Stomach smooth muscle (tissue), 2 donors: ENCODE data around the gene CXCR3.
A peak's percentile ranks its signal among the peaks of the same experiment; 100 is the strongest.
"Not testable (repeated sequence)": the region's sequence is repeated elsewhere in the genome, so short reads cannot be mapped to it uniquely, and the experiment has no call there.

Experiments
- H3K27ac ChIP-seq: one replicate; pipeline ENCODE4 v1.7.0; 2013; ENCODE audit warnings: mild to moderate bottlenecking, low read length, inconsistent platforms
- H3K27me3 ChIP-seq, 2 donors: one replicate each; pipeline ENCODE4 v1.7.0; 2013; ENCODE audit warnings: low read length in 2 of 2; ENCODE audit not compliant: insufficient read depth in 2 of 2, control insufficient read depth in 1 of 2
- H3K36me3 ChIP-seq, 2 donors: one replicate each; pipeline ENCODE4 v1.7.0; 2013; ENCODE audit warnings: low read length in 2 of 2; ENCODE audit not compliant: control insufficient read depth in 2 of 2, insufficient read depth in 2 of 2
- H3K4me1 ChIP-seq: one replicate; pipeline ENCODE4 v1.7.0; 2013; ENCODE audit warnings: low read length; ENCODE audit not compliant: control insufficient read depth, insufficient read depth
- H3K4me3 ChIP-seq, 2 donors: one replicate each; pipeline ENCODE4 v1.7.0; 2013; ENCODE audit warnings: low read length in 2 of 2
- H3K9ac ChIP-seq, 2 donors: one replicate each; pipeline ENCODE4 v1.7.0; 2013; ENCODE audit warnings: low read length in 2 of 2, mild to moderate bottlenecking in 1 of 2
- H3K9me3 ChIP-seq, 2 donors: one replicate each; pipeline ENCODE4 v1.7.0; 2013; ENCODE audit warnings: low read length in 2 of 2; ENCODE audit not compliant: control insufficient read depth in 2 of 2
- donor health status: healthy.
- donor health status: Pancreatic carcinoma.

Gene CXCR3

DNA sequence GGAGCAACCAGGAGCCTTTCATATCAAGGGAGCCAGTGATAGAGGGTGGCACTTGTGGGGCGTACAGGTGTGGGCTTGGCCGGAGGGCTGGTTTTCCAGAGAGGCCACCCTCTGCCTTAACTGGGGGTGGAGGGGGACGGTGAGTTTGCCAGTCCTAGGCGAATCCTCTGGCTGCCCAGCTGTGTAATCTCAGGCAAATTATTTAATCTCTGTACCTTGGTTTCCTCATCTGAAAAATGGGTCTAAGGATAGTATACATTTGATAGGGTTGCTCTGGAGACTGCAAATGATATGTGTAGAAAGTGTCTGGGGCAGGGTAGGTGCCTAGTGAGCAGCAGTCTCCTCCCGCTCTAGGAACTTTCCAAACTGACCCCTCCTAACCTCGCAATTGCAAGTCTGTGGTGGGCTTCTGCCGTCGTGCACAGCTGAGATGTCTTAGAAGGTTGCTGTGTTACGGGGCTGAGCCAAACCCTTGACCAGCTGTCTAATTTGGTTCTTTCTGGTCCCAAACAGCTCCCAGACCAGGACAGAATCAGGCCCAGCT is 3.8 kb upstream of the CXCR3 start:
- peak overlapping the region in 1 of 2 donors; percentile 13 for H3K9ac ChIP-seq

GRCh38 chrX:71621603-71622002 is 3.3 kb upstream of the CXCR3 start:
- no peak overlapping the region for H3K9ac ChIP-seq
- peak overlapping the region; percentile 77 for H3K27ac ChIP-seq
- peaks cover 17% of the 10 kb centered on the region for H3K4me1 ChIP-seq
- H3K36me3 ChIP-seq = no peaks in the 10 kb centered on the region
- H3K9me3 ChIP-seq = no peaks in the 10 kb centered on the region
- H3K27me3 ChIP-seq = peaks cover 0 to 10% of the 10 kb centered on the region in 2 donors
- no peak overlapping the region for H3K4me3 ChIP-seq

More for the DNA sequence above, 3.8 kb upstream of the CXCR3 start:
- H3K36me3 ChIP-seq = no peaks in the 10 kb centered on the region
- H3K27ac ChIP-seq = peak overlapping the region; percentile 77
- peaks cover 17% of the 10 kb centered on the region for H3K4me1 ChIP-seq
- H3K4me3 ChIP-seq = no peak overlapping the region
- no peaks in the 10 kb centered on the region for H3K9me3 ChIP-seq
- H3K27me3 ChIP-seq = peaks cover 0 to 14% of the 10 kb centered on the region in 2 donors

DNA sequence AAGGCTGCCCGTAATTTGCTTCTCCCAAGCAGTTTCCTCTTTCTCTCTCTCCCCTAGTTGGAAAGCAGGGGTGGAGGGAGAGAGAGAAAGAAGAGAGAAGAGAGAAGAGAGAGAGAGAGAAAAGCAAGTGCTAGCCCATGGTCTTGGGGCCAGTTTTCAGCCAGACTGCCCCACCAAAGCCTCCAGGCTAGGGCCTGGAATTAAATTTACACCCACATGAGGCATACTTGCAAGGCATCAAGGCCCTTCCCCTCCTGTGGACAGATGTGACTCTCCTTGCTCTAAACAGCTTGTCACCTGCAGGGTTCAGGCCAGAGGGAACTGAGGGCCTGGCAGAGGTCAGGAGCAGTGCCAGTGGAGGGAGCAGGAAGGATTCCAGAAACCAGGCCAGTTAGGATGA is 1.7 kb upstream of the CXCR3 start:
- Histone ChIP-seq H3K27me3 (peaks cover 0 to 14% of the 10 kb centered on the region in 2 donors), H3K36me3 (no peaks in the 10 kb centered on the region), H3K4me3 (no peak overlapping the region), H3K9me3 (no peaks in the 10 kb centered on the region), H3K27ac (no peak overlapping the region), H3K9ac (no peak overlapping the region), H3K4me1 (peaks cover 17% of the 10 kb centered on the region)

DNA sequence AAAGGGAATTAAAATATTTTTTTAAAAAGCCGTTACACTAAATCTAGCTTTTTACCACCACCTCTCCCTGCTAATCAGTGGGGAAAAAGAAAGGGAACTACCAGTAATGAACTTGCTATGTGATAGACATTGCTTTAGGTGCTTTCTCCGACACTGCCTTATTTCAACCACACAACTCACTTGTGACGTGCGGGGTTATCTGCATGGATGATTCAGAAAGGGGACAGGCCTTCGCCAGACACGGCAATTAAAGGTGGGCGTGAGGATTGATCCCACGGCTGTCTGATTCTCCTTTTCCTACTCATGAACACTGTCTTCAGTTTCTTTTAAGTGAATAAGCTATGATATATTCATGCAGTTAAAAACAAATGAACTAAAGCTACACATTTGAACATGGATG is 882 bp upstream of the CXCR3 start:
- Histone ChIP-seq H3K36me3 (no peaks in the 10 kb centered on the region), H3K4me1 (peaks cover 17% of the 10 kb centered on the region), H3K27ac (no peak overlapping the region), H3K9me3 (no peaks in the 10 kb centered on the region), H3K9ac (no peak overlapping the region), H3K4me3 (no peak overlapping the region), H3K27me3 (peaks cover 0 to 14% of the 10 kb centered on the region in 2 donors)

DNA sequence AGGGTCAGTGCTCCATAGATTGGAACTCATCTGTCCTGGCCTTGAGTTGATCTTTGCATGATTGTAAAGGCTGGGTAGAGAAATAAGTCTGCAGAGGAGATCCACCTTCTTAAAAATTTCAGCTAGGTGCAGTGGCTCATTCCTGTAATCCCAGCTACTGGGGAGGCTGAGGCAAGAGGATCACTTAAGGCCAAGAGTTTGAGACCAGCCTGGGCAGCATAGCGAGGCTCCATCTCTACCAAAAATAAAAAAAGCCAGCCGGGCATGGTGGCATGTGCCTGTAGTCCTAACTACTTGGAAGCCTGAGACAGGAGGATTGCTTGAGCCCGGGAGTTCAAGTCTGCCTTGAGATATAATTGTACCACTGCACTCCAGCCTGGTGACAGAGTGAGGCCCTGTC is 476 bp upstream of the CXCR3 start:
- no peaks in the 10 kb centered on the region for H3K9me3 ChIP-seq
- H3K27me3 ChIP-seq = peaks cover 0 to 14% of the 10 kb centered on the region in 2 donors
- no peaks in the 10 kb centered on the region for H3K36me3 ChIP-seq
- peaks cover 17% of the 10 kb centered on the region for H3K4me1 ChIP-seq
- H3K9ac ChIP-seq = no peak overlapping the region
- H3K4me3 ChIP-seq = no peak overlapping the region
- H3K27ac ChIP-seq = no peak overlapping the region

- no peak overlapping the region for H3K4me3 ChIP-seq
- H3K27me3 ChIP-seq = peaks cover 0 to 10% of the 10 kb centered on the region in 2 donors
- H3K9me3 ChIP-seq = no peaks in the 10 kb centered on the region
- no peak overlapping the region for H3K27ac ChIP-seq
- H3K9ac ChIP-seq = no peak overlapping the region
- peaks cover 1 to 4% of the 10 kb centered on the region in 2 donors for H3K36me3 ChIP-seq
- peaks cover 12% of the 10 kb centered on the region for H3K4me1 ChIP-seq
These were observed 569 bp downstream of the CXCR3 start for GRCh38 chrX:71617742-71618141.

DNA sequence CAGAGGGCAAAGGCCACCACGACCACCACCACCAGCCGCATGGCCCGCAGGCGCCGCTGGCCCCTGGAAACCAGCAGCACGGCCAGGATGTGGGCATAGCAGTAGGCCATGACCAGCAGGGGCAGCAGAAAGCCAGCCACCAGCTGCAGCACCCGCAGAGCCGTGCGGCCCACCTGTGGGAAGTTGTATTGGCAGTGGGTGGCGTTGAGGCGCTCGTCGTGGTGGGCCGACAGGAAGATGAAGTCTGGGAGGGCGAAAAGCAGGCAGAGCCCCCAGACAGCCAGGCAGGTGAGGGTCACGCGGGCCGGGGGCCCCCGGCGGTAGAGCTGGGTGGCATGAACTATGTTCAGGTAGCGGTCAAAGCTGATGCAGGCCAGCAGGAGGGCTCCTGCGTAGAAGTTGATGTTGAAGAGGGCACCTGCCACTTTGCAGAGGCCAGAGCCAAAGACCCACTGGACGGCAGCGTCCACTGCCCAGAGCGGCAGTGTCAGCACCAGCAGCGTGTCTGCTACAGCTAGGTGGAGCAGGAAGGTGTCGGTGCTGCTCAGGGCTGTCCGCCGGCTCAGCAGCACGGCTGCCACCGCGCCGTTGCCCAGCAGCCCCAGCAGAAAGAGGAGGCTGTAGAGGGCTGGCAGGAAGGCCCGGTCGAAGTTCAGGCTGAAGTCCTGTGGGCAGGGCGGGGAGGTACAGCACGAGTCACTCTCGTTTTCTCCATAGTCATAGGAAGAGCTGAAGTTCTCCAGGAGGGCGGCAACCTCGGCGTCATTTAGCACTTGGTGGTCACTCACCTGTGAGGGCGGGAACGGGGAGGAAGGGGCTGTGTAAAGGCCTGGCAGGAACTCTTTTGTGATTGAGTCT is 1.4 kb downstream of the CXCR3 start:
- Histone ChIP-seq H3K27ac (no peak overlapping the region), H3K4me1 (peaks cover 5% of the 10 kb centered on the region), H3K9ac (no peak overlapping the region), H3K9me3 (no peaks in the 10 kb centered on the region), H3K27me3 (peaks cover 0 to 10% of the 10 kb centered on the region in 2 donors), H3K36me3 (peaks cover 6 to 7% of the 10 kb centered on the region in 2 donors), H3K4me3 (no peak overlapping the region)

DNA sequence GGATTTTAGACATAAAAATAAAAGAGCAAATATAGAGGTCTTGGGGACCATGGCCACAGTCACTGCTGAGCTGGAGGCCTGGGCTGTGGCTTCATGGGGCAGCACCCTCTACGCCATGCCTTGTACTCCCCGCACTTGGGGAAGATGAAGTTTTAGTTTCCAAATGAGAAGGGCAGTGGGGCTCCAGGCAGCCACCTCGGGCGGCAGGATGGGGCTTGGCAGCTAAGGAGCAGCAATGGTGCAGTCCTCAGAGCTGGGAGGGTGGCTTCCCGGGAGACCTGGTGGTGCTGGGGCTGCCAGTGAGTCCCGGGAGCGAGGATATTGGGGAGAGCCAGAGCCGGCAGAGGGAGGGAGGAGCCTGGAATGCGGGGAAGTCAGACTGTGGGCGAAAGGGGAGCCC is 2.4 kb downstream of the CXCR3 start:
- H3K4me3 ChIP-seq = no peak overlapping the region
- H3K27me3 ChIP-seq = peaks cover 0 to 10% of the 10 kb centered on the region in 2 donors
- H3K27ac ChIP-seq = no peak overlapping the region
- H3K36me3 ChIP-seq = peaks cover 9 to 11% of the 10 kb centered on the region in 2 donors
- H3K9ac ChIP-seq = no peak overlapping the region
- no peaks in the 10 kb centered on the region for H3K9me3 ChIP-seq
- no peaks in the 10 kb centered on the region for H3K4me1 ChIP-seq

DNA sequence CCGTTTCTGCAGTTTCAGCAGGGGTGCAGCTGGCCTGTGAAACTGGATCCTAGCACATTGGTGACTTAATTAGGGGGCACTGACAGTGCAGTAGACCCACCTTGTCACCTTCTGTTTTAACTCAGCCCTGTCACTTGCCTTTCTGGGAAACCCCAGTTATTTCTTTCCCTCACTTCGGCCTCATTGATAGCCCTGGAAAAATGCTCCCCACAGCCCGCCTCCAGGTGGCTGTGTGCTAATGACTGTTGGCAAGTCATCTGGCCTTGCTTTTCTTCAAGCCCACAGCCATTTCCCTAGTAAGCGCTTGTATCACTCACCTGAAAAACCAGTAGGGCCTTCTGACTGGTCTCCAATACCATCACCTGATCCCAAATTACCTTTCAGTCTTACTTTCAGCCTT is 3.3 kb downstream of the CXCR3 start:
- peaks cover 9 to 15% of the 10 kb centered on the region in 2 donors for H3K36me3 ChIP-seq
- H3K27ac ChIP-seq = no peak overlapping the region
- H3K27me3 ChIP-seq = peaks cover 0 to 14% of the 10 kb centered on the region in 2 donors
- no peaks in the 10 kb centered on the region for H3K4me1 ChIP-seq
- no peak overlapping the region for H3K4me3 ChIP-seq
- no peaks in the 10 kb centered on the region for H3K9me3 ChIP-seq
- no peak overlapping the region for H3K9ac ChIP-seq

GRCh38 chrX:71612256-71612655 is 6.1 kb downstream of the CXCR3 start:
- Histone ChIP-seq H3K4me1 (no peaks in the 10 kb centered on the region), H3K9ac (no peak overlapping the region), H3K4me3 (no peak overlapping the region), H3K9me3 (no peaks in the 10 kb centered on the region), H3K36me3 (peaks cover 22 to 29% of the 10 kb centered on the region in 2 donors), H3K27me3 (peaks cover 0 to 14% of the 10 kb centered on the region in 2 donors), H3K27ac (no peak overlapping the region)

DNA sequence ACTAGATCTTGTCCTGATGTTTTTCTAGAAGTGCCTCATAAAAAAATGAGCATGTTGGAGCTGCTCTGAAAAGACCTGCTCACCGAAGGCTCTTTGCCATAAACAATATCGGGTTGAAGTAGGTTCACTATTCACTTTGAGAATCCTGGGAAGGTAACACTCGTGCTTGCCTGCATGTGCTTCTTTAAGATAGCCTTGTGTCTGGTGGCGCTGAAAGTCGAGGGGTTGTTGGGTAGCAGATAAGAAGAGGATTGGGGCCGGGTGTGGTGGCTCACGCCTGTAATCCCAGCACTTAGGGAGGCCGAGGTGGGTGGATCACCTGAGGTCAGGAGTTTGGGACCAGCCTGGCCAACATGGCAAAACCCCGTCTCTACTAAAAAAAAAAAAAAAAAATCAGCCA is 6.6 kb downstream of the CXCR3 start:
- H3K27ac ChIP-seq, H3K9ac ChIP-seq, H3K4me3 ChIP-seq, H3K9me3 ChIP-seq, H3K4me1 ChIP-seq: not testable (repeated sequence)
- Histone ChIP-seq H3K36me3 (peaks cover 24 to 29% of the 10 kb centered on the region in 2 donors), H3K27me3 (peaks cover 0 to 19% of the 10 kb centered on the region in 2 donors)
